ENCODE results near the gene SLC7A6OS.

Gene SLC7A6OS

GRCh38 chr16:68275611-68276191 is 35.0 kb downstream of the SLC7A6OS start:
- DNase-seq = peak; percentile 78

DNA sequence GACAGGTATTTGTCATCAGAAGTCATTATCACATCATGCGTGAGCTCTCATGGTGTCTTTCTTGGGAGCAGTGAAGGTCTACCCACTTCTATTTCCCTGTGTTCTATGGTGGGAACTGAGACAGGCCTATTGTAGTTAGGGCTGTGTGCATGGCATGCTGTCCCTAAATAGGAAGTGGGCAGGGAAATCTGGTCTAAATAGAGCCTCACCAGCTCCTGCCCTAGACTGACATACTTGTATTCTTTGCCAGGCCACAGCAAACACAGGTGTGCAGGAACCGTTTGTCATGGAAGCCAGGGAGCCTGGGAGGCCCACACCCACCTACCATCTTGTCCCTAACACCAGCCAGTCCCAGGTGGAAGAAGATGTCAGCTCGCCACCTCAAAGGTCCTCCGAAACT is 36.3 kb downstream of the SLC7A6OS start:
- no peak for DNase-seq

DNA sequence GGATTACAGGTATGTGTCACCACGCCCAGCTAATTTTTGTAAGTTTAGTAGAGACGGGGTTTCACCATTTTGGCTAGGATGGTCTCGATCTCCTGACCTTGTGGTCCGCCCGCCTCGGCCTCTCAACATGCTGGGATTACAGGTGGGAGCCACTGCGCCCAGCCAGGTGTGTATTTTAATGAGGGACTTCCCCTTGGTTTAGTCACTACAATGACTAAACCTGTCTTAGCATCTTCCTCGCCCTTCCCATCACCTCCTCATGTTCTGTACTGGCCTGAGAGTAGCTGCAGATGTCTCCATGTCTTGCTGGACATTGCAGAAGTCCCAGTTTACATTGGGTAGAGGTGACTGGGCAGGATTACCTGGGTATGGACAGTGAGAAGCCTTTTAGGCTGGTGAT is 36.9 kb downstream of the SLC7A6OS start:
- DNase-seq = no peak

DNA sequence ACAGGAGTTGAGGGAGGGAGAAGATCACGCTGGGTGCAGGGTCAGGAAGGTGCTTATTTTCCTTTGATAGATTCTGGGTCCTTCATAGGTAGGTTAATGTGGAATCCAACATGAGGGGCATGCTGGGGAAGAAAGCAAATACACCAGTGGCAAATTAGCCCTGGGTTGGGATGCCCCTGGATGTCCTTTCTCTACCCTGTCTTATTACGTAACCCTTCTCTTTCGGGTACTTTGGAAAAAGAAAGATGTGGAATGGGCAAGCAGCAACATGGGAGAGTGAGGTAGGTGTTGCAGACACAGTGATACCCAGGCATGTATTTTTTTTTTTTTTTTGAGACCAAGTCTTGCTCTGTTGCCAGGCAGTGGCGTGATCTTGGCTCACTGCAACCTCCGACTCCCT is 37.3 kb downstream of the SLC7A6OS start:
- no peak for DNase-seq

GRCh38 chr16:68272507-68273209 is 38.1 kb downstream of the SLC7A6OS start:
- no peak for DNase-seq

- DNase-seq = no peak
Measured at GRCh38 chr16:68270353-68270752, 40.4 kb downstream of the SLC7A6OS start.

DNA sequence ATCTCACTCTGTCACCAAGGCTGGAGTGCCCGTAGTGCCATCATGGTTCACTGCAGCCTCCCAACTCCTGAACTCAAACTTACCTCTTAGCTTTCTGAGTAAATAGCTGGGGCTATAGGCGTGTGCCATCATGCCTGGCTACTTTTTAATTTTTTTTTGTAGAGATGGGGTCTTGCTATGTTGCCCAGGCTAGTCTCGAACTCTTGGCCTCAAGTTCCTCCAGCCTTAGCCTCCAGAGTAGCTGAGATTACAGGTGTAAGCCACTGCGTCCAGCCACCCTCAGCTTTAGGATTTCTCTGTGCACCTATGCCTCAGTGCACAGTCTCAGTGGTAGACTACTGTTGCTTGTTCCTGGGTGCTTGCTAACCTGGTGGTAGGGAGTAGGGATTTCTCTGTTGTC is 41.0 kb downstream of the SLC7A6OS start:
- no peak for DNase-seq

- DNase-seq = no peak
Measured at GRCh38 chr16:68267612-68268405, 42.9 kb downstream of the SLC7A6OS start.

GRCh38 chr16:68265078-68265920 is 45.4 kb downstream of the SLC7A6OS start:
- no peak for DNase-seq

GRCh38 chr16:68264128-68265077 is 46.3 kb downstream of the SLC7A6OS start, which contains the start of gene SLC7A6:
TSS of gene SLC7A6 (plus strand) at chr16:68264526. CDS start at chr16:68274727, 10,201 bp downstream.
- peak; percentile 41 for DNase-seq

DNA sequence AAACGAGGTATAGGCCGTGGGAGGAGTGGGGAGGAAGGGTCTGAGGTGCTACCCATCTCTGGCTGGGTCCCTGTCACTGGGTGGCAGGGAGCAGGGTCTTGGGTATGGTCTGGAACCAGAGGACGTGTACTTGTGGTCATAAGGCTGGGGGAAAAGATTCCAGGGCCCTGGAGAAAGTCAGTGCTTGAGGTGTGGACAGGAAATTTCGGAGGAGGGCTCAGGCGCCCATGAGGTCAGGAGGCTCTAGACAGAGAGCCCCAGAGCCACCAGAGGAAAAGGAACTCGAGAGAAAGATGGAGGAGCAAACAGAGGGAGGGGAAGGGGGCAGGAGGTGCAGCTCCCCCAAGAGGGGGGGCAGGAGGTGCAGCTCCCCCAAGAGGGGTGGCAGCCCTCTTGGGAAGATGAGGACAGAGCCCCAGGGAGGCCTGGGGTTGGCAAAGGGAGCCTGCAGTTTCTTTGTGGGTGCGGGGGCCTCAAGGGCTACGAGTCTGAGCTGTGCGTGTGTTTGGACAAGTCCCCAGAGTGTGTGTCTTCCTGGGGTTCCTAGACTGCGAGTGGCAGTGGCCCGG is 47.1 kb downstream of the SLC7A6OS start:
- DNase-seq = no peak

DNA sequence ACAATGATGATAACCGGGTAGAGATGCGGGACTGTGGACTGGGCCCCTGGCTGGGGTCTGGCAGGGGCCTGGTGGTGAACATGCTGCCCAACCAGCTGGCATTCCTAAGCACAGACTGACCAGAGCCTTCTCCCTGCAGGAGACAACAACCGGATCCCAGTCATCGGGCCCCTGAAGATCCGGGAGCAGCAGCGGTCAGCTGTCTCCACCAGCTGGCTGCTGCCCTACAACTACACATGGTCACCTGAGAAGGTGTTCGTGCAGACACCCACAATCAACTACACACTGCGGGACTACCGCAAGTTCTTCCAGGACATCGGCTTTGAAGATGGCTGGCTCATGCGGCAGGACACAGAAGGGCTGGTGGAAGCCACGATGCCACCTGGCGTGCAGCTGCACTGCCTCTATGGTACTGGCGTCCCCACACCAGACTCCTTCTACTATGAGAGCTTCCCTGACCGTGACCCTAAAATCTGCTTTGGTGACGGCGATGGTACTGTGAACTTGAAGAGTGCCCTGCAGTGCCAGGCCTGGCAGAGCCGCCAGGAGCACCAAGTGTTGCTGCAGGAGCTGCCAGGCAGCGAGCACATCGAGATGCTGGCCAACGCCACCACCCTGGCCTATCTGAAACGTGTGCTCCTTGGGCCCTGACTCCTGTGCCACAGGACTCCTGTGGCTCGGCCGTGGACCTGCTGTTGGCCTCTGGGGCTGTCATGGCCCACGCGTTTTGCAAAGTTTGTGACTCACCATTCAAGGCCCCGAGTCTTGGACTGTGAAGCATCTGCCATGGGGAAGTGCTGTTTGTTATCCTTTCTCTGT is 51.5 kb downstream of the SLC7A6OS start:
- no peak for DNase-seq

GRCh38 chr16:68257906-68258800 is 52.6 kb downstream of the SLC7A6OS start:
- DNase-seq = no peak

DNA sequence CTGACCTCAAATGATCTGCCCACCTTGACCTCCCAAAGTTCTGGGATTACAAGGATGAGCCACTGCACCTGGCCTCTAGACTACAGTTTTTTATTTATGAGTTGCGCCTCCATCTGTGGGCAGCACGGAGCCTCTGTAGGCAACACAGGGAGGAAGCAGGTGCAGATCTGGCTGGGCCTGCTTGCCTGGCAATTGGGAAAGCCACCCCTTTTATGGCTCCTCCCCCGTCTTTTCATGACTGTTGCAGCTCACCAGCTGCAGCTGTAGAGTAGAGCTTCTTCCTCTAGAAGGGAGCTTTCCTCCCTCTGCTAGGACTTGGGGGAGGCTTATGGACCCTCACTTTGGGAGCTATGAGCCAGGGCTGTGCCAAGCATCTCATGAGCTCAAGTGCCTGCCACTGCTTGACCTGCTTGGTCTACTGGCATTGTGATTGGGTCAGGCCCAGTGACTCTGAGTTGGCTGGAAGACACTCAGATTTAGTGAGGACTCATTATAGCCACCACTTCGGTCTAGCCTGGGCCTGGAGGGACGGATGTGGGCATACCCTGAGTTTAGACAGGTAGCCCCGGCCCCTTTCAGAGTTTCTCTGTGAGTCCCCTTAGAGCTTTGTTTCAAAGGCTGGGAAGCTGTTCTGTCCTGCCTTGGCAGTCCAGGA is 53.4 kb downstream of the SLC7A6OS start:
- no peak for DNase-seq

DNA sequence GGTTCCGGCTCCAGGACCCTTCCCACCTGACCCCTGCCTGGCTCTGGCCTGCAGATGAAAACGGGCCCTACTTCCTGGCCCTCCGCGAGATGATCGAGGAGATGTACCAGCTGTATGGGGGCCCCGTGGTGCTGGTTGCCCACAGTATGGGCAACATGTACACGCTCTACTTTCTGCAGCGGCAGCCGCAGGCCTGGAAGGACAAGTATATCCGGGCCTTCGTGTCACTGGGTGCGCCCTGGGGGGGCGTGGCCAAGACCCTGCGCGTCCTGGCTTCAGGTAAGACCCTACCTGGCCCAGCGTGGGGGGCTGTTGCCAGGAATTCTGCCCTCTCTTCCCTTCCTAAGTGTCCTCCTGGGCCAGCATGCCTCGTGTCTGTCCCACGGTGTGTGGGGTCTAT is 55.0 kb downstream of the SLC7A6OS start:
- no peak for DNase-seq

- DNase-seq = no peak
Measured at GRCh38 chr16:68253721-68254120, 57.0 kb downstream of the SLC7A6OS start.

- no peak for DNase-seq
Measured at GRCh38 chr16:68252383-68252782, 58.4 kb downstream of the SLC7A6OS start.

GRCh38 chr16:68251832-68252231 is 58.9 kb downstream of the SLC7A6OS start:
- DNase-seq = no peak

- DNase-seq = no peak
Measured at GRCh38 chr16:68250951-68251350, 59.8 kb downstream of the SLC7A6OS start.
